ENCODE results near the gene ATXN7L1.

Gene ATXN7L1

GRCh38 chr7:105876091-105876963 lies at the start of gene ATXN7L1:
TSS of gene ATXN7L1 (minus strand) at chr7:105876599. CDS start at chr7:105876558, 41 bp downstream.
- DNase-seq (ENCODE audit: low spot score) = peak; percentile 87

GRCh38 chr7:105926131-105926530 lies 49.7 kb upstream of the ATXN7L1 start:
- DNase-seq (ENCODE audit: low spot score) = no peak

- no peak for DNase-seq (ENCODE audit: low spot score)
These were observed 48.5 kb upstream of the ATXN7L1 start for GRCh38 chr7:105924945-105925344.

- DNase-seq (ENCODE audit: low spot score) = no peak
These were observed 44.4 kb upstream of the ATXN7L1 start for GRCh38 chr7:105920766-105921165.

GRCh38 chr7:105917659-105918058 lies 41.3 kb upstream of the ATXN7L1 start:
- DNase-seq (ENCODE audit: low spot score) = no peak

GRCh38 chr7:105916603-105917002 lies 40.2 kb upstream of the ATXN7L1 start:
- DNase-seq (ENCODE audit: low spot score) = peak; percentile 42

- DNase-seq (ENCODE audit: low spot score) = no peak
These were observed 37.5 kb upstream of the ATXN7L1 start for GRCh38 chr7:105913947-105914346.

GRCh38 chr7:105911961-105912575 lies 35.7 kb upstream of the ATXN7L1 start:
- peak; percentile 11 for DNase-seq (ENCODE audit: low spot score)

GRCh38 chr7:105910172-105910571 lies 33.8 kb upstream of the ATXN7L1 start:
- no peak for DNase-seq (ENCODE audit: low spot score)

GRCh38 chr7:105909742-105910141 lies 33.3 kb upstream of the ATXN7L1 start:
- DNase-seq (ENCODE audit: low spot score) = no peak

GRCh38 chr7:105907129-105907846 lies 30.9 kb upstream of the ATXN7L1 start:
- no peak for DNase-seq (ENCODE audit: low spot score)

GRCh38 chr7:105906695-105907094 lies 30.3 kb upstream of the ATXN7L1 start:
- no peak for DNase-seq (ENCODE audit: low spot score)

GRCh38 chr7:105905910-105906568 lies 29.6 kb upstream of the ATXN7L1 start:
- no peak for DNase-seq (ENCODE audit: low spot score)

GRCh38 chr7:105905209-105905909 lies 29.0 kb upstream of the ATXN7L1 start:
- DNase-seq (ENCODE audit: low spot score) = no peak

GRCh38 chr7:105904064-105904463 lies 27.7 kb upstream of the ATXN7L1 start:
- DNase-seq (ENCODE audit: low spot score) = no peak

- no peak for DNase-seq (ENCODE audit: low spot score)
These were observed 26.0 kb upstream of the ATXN7L1 start for GRCh38 chr7:105902325-105902911.

- no peak for DNase-seq (ENCODE audit: low spot score)
These were observed 21.6 kb upstream of the ATXN7L1 start for GRCh38 chr7:105897999-105898398.

GRCh38 chr7:105896407-105896911 lies 20.1 kb upstream of the ATXN7L1 start:
- no peak for DNase-seq (ENCODE audit: low spot score)

- DNase-seq (ENCODE audit: low spot score) = no peak
These were observed 17.7 kb upstream of the ATXN7L1 start for GRCh38 chr7:105894131-105894530.

- no peak for DNase-seq (ENCODE audit: low spot score)
These were observed 16.0 kb upstream of the ATXN7L1 start for GRCh38 chr7:105892387-105892786.
